ENCODE data around the gene ABCA6. TPM values are rescaled to one million over a fixed set of nuclear protein-coding genes. Genes with fewer than 3 reads are reported as not detected.

Gene ABCA6
- total RNA-seq, 6 experiments from 2014 or later: 0.07 TPM; not detected in 5

DNA sequence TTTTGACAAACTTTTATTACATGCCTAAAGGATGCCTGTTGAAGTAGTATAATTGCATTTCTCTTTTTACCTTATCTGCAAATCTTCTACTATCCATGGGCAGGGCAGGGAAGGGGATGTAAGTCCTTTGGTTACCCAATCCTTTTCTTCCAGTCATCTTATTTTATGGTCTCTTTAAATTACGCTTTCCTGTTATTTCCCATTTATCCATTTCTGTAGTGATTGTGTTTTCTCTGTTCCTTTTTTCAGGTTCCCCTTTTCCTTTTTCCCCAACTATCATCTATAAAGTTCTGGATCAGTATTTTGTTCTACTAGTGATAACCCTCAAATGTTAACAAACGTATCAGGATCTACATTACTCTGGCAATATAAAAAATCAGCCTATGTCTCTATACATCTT, 77.7 kb downstream of the ABCA6 start:
- no peaks in the 10 kb centered on the region; the same call in 1 of the 2 replicates for H3K27me3 Mint-ChIP-seq (ENCODE audit: insufficient read depth)
- no peak overlapping the region for H3K4me3 Mint-ChIP-seq
- H3K9me3 Mint-ChIP-seq: peaks cover 28% of the 10 kb centered on the region
- no peaks in the 10 kb centered on the region for H3K36me3 Mint-ChIP-seq (ENCODE audit: low read depth)
- TF ChIP-seq, protein P1, sequence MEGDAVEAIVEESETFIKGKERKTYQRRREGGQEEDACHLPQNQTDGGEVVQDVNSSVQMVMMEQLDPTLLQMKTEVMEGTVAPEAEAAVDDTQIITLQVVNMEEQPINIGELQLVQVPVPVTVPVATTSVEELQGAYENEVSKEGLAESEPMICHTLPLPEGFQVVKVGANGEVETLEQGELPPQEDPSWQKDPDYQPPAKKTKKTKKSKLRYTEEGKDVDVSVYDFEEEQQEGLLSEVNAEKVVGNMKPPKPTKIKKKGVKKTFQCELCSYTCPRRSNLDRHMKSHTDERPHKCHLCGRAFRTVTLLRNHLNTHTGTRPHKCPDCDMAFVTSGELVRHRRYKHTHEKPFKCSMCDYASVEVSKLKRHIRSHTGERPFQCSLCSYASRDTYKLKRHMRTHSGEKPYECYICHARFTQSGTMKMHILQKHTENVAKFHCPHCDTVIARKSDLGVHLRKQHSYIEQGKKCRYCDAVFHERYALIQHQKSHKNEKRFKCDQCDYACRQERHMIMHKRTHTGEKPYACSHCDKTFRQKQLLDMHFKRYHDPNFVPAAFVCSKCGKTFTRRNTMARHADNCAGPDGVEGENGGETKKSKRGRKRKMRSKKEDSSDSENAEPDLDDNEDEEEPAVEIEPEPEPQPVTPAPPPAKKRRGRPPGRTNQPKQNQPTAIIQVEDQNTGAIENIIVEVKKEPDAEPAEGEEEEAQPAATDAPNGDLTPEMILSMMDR (IDR thresholded peaks at IDR 0.05): no peak
- H3K4me1 Mint-ChIP-seq (ENCODE audit: low read depth): no peaks in the 10 kb centered on the region
- no peak overlapping the region for H3K27ac Mint-ChIP-seq
- DNase-seq: no peak

DNA sequence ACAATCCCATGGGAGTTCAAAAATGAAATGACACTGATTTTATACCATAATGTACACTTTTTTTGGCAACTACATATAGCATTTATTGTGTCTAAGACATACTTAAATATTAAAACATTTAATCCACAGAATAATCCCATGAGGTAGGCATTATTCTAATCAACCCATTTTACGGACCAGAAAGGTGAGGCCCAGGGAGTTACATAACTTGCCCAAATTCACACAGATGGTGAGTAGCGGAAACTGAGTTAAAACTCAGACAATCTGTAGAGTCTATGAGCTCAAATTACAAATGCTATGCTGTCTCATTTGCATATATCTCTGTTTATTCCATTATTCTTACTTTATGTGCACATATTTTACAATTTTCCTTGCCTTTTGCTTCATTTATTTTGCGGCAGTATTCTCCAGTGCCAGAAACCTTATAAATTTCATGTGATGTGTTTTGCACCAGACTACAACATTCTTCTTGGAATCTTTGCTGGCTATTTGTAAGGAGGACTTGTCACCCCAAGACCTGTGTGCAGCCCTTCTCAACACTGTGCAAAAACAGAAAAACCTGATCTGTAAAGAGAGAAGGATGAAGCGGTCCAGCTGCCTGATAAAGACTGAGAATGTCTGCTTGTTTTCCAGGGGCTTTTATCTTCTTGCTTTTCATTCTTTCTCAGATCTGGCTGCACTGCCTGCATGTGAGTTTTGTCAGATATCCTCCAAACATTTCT, 78.7 kb downstream of the ABCA6 start:
- no peak overlapping the region for H3K27ac Mint-ChIP-seq
- H3K4me3 Mint-ChIP-seq: no peak overlapping the region
- DNase-seq: no peak
- H3K36me3 Mint-ChIP-seq (ENCODE audit: low read depth): no peaks in the 10 kb centered on the region
- H3K4me1 Mint-ChIP-seq (ENCODE audit: low read depth): no peaks in the 10 kb centered on the region
- H3K9me3 Mint-ChIP-seq: peaks cover 31% of the 10 kb centered on the region
- H3K27me3 Mint-ChIP-seq (ENCODE audit: insufficient read depth): no peaks in the 10 kb centered on the region; the same call in 1 of the 2 replicates
- TF ChIP-seq, protein P1 (IDR thresholded peaks at IDR 0.05): no peak

GRCh38 chr17:69061721-69062556, 79.8 kb downstream of the ABCA6 start:
- H3K36me3 Mint-ChIP-seq (ENCODE audit: low read depth): no peaks in the 10 kb centered on the region
- H3K9me3 Mint-ChIP-seq: peaks cover 32% of the 10 kb centered on the region
- DNase-seq: no peak
- no peaks in the 10 kb centered on the region; the same call in 1 of the 2 replicates for H3K27me3 Mint-ChIP-seq (ENCODE audit: insufficient read depth)
- H3K4me3 Mint-ChIP-seq: no peak overlapping the region
- H3K4me1 Mint-ChIP-seq (ENCODE audit: low read depth): no peaks in the 10 kb centered on the region
- no peak overlapping the region for H3K27ac Mint-ChIP-seq
- TF ChIP-seq, protein P1 (IDR thresholded peaks at IDR 0.05): no peak

- peaks cover 23% of the 10 kb centered on the region for H3K9me3 Mint-ChIP-seq
- H3K27ac Mint-ChIP-seq: no peak within 1 kb of the TSS
These were observed 80.9 kb downstream of the ABCA6 start, which contains the start of gene ABCA9 for GRCh38 chr17:69060822-69061221. TSS of gene ABCA9 (minus strand) at chr17:69060927. CDS start at chr17:69051126, 9,801 bp downstream.

GRCh38 chr17:69059458-69060175, 82.1 kb downstream of the ABCA6 start:
- H3K4me1 Mint-ChIP-seq (ENCODE audit: low read depth): no peaks in the 10 kb centered on the region
- TF ChIP-seq, protein P1 (IDR thresholded peaks at IDR 0.05): no peak
- DNase-seq: no peak
- H3K36me3 Mint-ChIP-seq (ENCODE audit: low read depth): no peaks in the 10 kb centered on the region
- peaks cover 23% of the 10 kb centered on the region for H3K9me3 Mint-ChIP-seq
- no peak overlapping the region for H3K27ac Mint-ChIP-seq
- H3K4me3 Mint-ChIP-seq: no peak overlapping the region
- H3K27me3 Mint-ChIP-seq (ENCODE audit: insufficient read depth): no peaks in the 10 kb centered on the region

More at GRCh38 chr17:69060822-69061221, 80.9 kb downstream of the ABCA6 start, which contains the start of gene ABCA9:
- Mint-ChIP-seq H3K27me3 (ENCODE audit: insufficient read depth) (no peaks in the 10 kb centered on the region; the same call in 1 of the 2 replicates), H3K36me3 (ENCODE audit: low read depth) (no peaks in the 10 kb centered on the region), H3K4me1 (ENCODE audit: low read depth) (no peaks in the 10 kb centered on the region), H3K4me3 (no peak within 1 kb of the TSS)
- DNase-seq: no peak
- TF ChIP-seq, protein P1 (IDR thresholded peaks at IDR 0.05): no peak
